A549 treated with AZD9567 at 1 μM for 4 hours (cell line): ENCODE measurements around the gene PTF1A. TPM values are rescaled to one million over a fixed set of nuclear protein-coding genes. Genes with fewer than 3 reads are reported as not detected.

Source experiments
- total RNA-seq: library from RNA; stranded (reverse); fragments of 200-300 nt; extraction: Qiagen RNA extraction; gene quantifications from 5 replicates; pipeline ENCODE4 v1.2.3, GENCODE V29; 2022; ENCODE audit not compliant: insufficient read depth

Gene PTF1A
- not detected in 5 replicates for total RNA-seq

DNA sequence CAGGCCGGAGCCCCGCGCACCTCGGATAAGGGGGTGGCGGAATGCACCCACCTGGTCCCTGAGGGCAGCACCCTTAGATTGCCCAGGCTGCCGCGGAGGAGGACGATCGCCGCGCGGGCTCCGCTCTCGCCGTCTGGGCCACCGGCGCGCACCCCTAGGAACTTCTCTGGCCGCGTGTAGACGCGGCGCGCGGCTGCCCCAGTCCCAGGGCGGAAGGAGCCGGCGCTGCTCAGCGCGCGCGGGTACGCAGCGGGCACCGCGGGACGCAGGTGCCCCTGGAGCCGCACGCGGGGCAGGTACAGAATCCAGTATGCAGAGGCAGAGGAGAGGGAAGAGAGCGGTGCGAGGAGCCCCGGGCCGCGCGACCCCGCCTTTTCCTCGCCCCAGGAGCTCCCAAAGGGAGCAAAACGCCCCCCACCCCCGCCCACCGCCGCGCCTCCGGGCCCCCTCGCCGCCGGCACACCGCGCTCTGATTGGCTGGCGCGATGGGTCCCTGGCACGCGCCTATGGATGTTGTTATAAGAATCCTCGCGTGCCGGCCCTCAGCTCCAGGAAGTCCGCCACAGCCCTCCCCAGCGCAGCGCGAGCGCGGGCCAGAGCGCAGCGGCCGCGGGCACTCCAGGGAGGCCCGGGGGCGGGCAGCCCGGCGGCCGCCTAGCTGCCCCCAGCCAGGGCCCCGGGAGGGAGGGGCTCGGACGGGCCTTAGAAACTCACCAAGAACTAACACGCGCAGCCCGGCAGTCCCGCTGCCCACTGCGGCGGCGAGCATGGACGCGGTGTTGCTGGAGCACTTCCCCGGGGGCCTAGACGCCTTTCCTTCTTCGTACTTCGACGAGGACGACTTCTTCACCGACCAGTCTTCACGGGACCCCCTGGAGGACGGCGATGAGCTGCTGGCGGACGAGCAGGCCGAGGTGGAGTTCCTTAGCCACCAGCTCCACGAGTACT, at the start of gene PTF1A:
Gene PTF1A, plus strand, starts transcription at position 549 of the 948 bp plus-strand sequence. Its CDS starts 219 bp downstream, at position 768.

Other genes with a start within 250 kb of the PTF1A start
- 9.0 to 19.0 TPM (median 17.7 TPM) in 5 replicates for gene MSRB2, start 96.7 kb upstream of the PTF1A start, total RNA-seq
- 0.05 to 0.07 TPM (median 0.06 TPM) in 4 of 5 replicates, not detected in the other for gene C10orf67, start 152.5 kb downstream of the PTF1A start, total RNA-seq
- gene OTUD1, start 246.8 kb downstream of the PTF1A start, total RNA-seq = 2.2 to 4.2 TPM (median 3.5 TPM) in 5 replicates